SH-SY5Y (cell line): ENCODE results near the gene TTC28.

ENCODE experiments used
- GATA2 ChIP-seq: IDR thresholded peaks from 2 replicates; pipeline ENCODE4 v1.6.1; 2011; ENCODE audit warnings: mild to moderate bottlenecking, low read depth, low read length
- GATA3 ChIP-seq: IDR thresholded peaks from 2 replicates; pipeline ENCODE4 v1.6.1; 2011; ENCODE audit warnings: low read depth, mild to moderate bottlenecking, low read length, moderate library complexity

- TF ChIP-seq GATA2 (no peak), GATA3 (no peak)
These were observed 244.4 kb downstream of the TTC28 start for GRCh38 chr22:28435140-28435768.
